ENCODE results near the gene RAB3GAP1.

The RAB3GAP1 gene

GRCh38 chr2:135091681-135092080 lies 39.6 kb downstream of the RAB3GAP1 start:
- DNase-seq (ENCODE audit: extremely low spot score) = no peak
- no peak for TF ChIP-seq CTCF (IDR thresholded peaks at IDR 0.05; ENCODE audit: control extremely low read depth, extremely low read depth, low read depth, missing control alignments)
- POLR2A ChIA-PET = no interaction called here
- CTCF ChIA-PET = interaction anchor here (0.9 to 1.3 kb wide), 2 partner anchors 22 to 29 kb away, joined by 3 to 4 read pairs; no protein-coding TSS in a partner anchor

- ChIA-PET POLR2A (no interaction called here), CTCF (interaction anchor here (1.2 to 1.3 kb wide), 2 partner anchors 13 to 28 kb away, joined by 3 to 4 read pairs; no protein-coding TSS in a partner anchor)
- no peak for DNase-seq (ENCODE audit: extremely low spot score)
- no peak for TF ChIP-seq CTCF (IDR thresholded peaks at IDR 0.05; ENCODE audit: control extremely low read depth, extremely low read depth, low read depth, missing control alignments)
Observed at GRCh38 chr2:135093193-135093592, 41.1 kb downstream of the RAB3GAP1 start.

GRCh38 chr2:135093670-135094330 lies 41.7 kb downstream of the RAB3GAP1 start:
- TF ChIP-seq CTCF (IDR thresholded peaks at IDR 0.05; ENCODE audit: control extremely low read depth, extremely low read depth, low read depth, missing control alignments) = no peak
- DNase-seq (ENCODE audit: extremely low spot score) = no peak
- ChIA-PET POLR2A (no interaction called here), CTCF (no interaction called here)

GRCh38 chr2:135094508-135094907 lies 42.4 kb downstream of the RAB3GAP1 start:
- ChIA-PET CTCF (no interaction called here), POLR2A (no interaction called here)
- no peak for TF ChIP-seq CTCF (IDR thresholded peaks at IDR 0.05; ENCODE audit: control extremely low read depth, extremely low read depth, low read depth, missing control alignments)
- DNase-seq (ENCODE audit: extremely low spot score) = no peak

- TF ChIP-seq CTCF (IDR thresholded peaks at IDR 0.05; ENCODE audit: control extremely low read depth, extremely low read depth, low read depth, missing control alignments) = no peak
- ChIA-PET CTCF (no interaction called here), POLR2A (no interaction called here)
Observed at GRCh38 chr2:135095591-135095990, 43.5 kb downstream of the RAB3GAP1 start.

GRCh38 chr2:135096665-135097446 lies 44.8 kb downstream of the RAB3GAP1 start:
- TF ChIP-seq CTCF (IDR thresholded peaks at IDR 0.05; ENCODE audit: control extremely low read depth, extremely low read depth, low read depth, missing control alignments) = no peak
- ChIA-PET CTCF (interaction anchor here (0.9 kb wide), 1 partner anchor 14 kb away, joined by 3 read pairs; no protein-coding TSS in a partner anchor), POLR2A (no interaction called here)
- DNase-seq (ENCODE audit: extremely low spot score) = no peak

More at GRCh38 chr2:135095591-135095990, 43.5 kb downstream of the RAB3GAP1 start:
- DNase-seq (ENCODE audit: extremely low spot score) = no peak

All from GM10248 (cell line).